HCT116 (cell line): Measurements from ENCODE around the gene ERGIC1. TPM values are rescaled to one million over a fixed set of nuclear protein-coding genes. Genes with fewer than 3 reads are reported as not detected.

Experiments
- ATAC-seq: fragments of 200-7000 bp; cut with Tn5 transposase; 2 replicates; pipeline ENCODE4 v1.9.1; 2020; ENCODE audit warnings: mild to moderate bottlenecking, moderate library complexity
- BruUV-seq: library from RNA; stranded (reverse); fragments of 400-500 nt; replicated peaks from 2 replicates; lab custom pipeline; 2021; lab: Mats Ljungman, UMichigan
- CTCF ChIA-PET: fragments of 300-600 bp; sonication (Branson Sonifier 250); formaldehyde crosslinking; loops from one replicate; lab custom pipeline; 2021; ENCODE audit warnings: antibody characterized with exemption; lab: Charles Lee
- POLR2A ChIA-PET: fragments of 300-600, 350-600 bp; sonication (Branson Sonifier 250); formaldehyde crosslinking; loops from one replicate; lab custom pipeline; 2021; ENCODE audit warnings: antibody characterized with exemption; lab: Charles Lee
- RAD21 ChIA-PET, 2 experiments: fragments of 300-600 bp; sonication (Branson Sonifier 250); formaldehyde crosslinking; loops; one replicate each; lab custom pipeline; 2023; ENCODE audit warnings: low total read pairs in 2 of 2; ENCODE audit not compliant: uncharacterized antibody in 2 of 2, unreplicated experiment in 2 of 2, low non-redundant PET in 1 of 2; lab: Charles Lee
- DNase-seq: peaks from one replicate; pipeline ENCODE4 v3.0.0-alpha.2; 2010; ENCODE audit warnings: low read depth, low spot score
- H2AFZ ChIP-seq: fragments of 200-600 bp; shearing (Covaris generic), sonication (generic); 2 replicates; pipeline ENCODE4 v1.6.1; 2017; ENCODE audit warnings: low read depth, mixed run types, mixed read lengths, antibody characterized with exemption, low read length; ENCODE audit not compliant: poor library complexity, severe bottlenecking
- H3K27ac ChIP-seq: 2 replicates; pipeline ENCODE4 v1.5.1; 2012; ENCODE audit warnings: low read depth, low read length
- H3K27me3 ChIP-seq: fragments of 200-600 bp; sonication (generic); 2 replicates; pipeline ENCODE4 v1.6.1; 2016; ENCODE audit warnings: mixed run types, low read length, mixed read lengths; ENCODE audit not compliant: insufficient read depth
- H3K36me3 ChIP-seq, 2 experiments: fragments of 200-500 bp in 1 of 2; fragments of 200-600 bp in 1 of 2; sonication (Bioruptor generic) in 1 of 2; sonication (generic) in 1 of 2; 2 replicates each; pipeline versions ENCODE4 v1.5.1 to v1.6.1; 2014 to 2016; ENCODE audit warnings: low read length in 2 of 2, inconsistent platforms in 1 of 2, mixed read lengths in 1 of 2, mixed run types in 1 of 2; ENCODE audit not compliant: insufficient read depth in 2 of 2, control insufficient read depth in 1 of 2
- H3K4me1 ChIP-seq, 2 experiments: fragments of 200-600 bp in 1 of 2; sonication (generic) in 1 of 2; 2 replicates each; pipeline versions ENCODE4 v1.5.1 to v1.6.1; 2012 to 2017; ENCODE audit warnings: low read length in 2 of 2, inconsistent platforms in 1 of 2, mild to moderate bottlenecking in 1 of 2, mixed read lengths in 1 of 2, mixed run types in 1 of 2, moderate library complexity in 1 of 2; ENCODE audit not compliant: insufficient read depth in 2 of 2, control insufficient read depth in 1 of 2
- H3K4me2 ChIP-seq: fragments of 200-600 bp; sonication (generic); 2 replicates; pipeline ENCODE4 v1.6.1; 2017; ENCODE audit warnings: mixed run types, low read length, mixed read lengths
- H3K4me3 ChIP-seq, 2 experiments: fragments of 200-600 bp in 1 of 2; sonication (generic) in 1 of 2; replicated peaks in 1 of 2; 2 replicates each; pipeline ENCODE4 v1.5.1; 2011 to 2016; ENCODE audit warnings: low read length in 2 of 2, control low read depth in 1 of 2, low read depth in 1 of 2, mild to moderate bottlenecking in 1 of 2, mixed read lengths in 1 of 2, mixed run types in 1 of 2
- H3K79me2 ChIP-seq: fragments of 200-600 bp; sonication (generic); 2 replicates; pipeline ENCODE4 v1.6.1; 2017; ENCODE audit warnings: mild to moderate bottlenecking, mixed run types, low read length, moderate library complexity, mixed read lengths; ENCODE audit not compliant: insufficient read depth
- H3K9ac ChIP-seq: fragments of 200-600 bp; sonication (generic); 2 replicates; pipeline ENCODE4 v1.6.1; 2016; ENCODE audit warnings: low read length, mixed read lengths
- H3K9me2 ChIP-seq: fragments of 200-600 bp; sonication (generic), shearing (Covaris generic); 2 replicates; pipeline ENCODE4 v1.6.1; 2017; ENCODE audit warnings: mixed run types, mild to moderate bottlenecking, moderate library complexity; ENCODE audit not compliant: insufficient read depth
- H3K9me3 ChIP-seq, 2 experiments: fragments of 200-500 bp in 1 of 2; fragments of 200-600 bp in 1 of 2; sonication (Bioruptor generic) in 1 of 2; sonication (generic) in 1 of 2; 2 replicates each; pipeline ENCODE4 v1.6.1; 2014 to 2017; ENCODE audit warnings: low read length in 2 of 2, mixed read lengths in 2 of 2, inconsistent platforms in 1 of 2, low read depth in 1 of 2, mild to moderate bottlenecking in 1 of 2, mixed run types in 1 of 2, moderate library complexity in 1 of 2; ENCODE audit not compliant: control insufficient read depth in 1 of 2, insufficient read depth in 1 of 2
- H4K20me1 ChIP-seq: fragments of 200-600 bp; sonication (generic), shearing (Covaris generic); 2 replicates; pipeline ENCODE4 v1.6.1; 2017; ENCODE audit warnings: mixed run types, mild to moderate bottlenecking, moderate library complexity; ENCODE audit not compliant: insufficient read depth
- CBX3 ChIP-seq: IDR thresholded peaks from 2 replicates; pipeline ENCODE4 v1.6.1; 2012; ENCODE audit warnings: low read depth
- EGR1 ChIP-seq: IDR thresholded peaks from 2 replicates; pipeline ENCODE4 v1.6.1; 2012; ENCODE audit warnings: low read depth
- EZH2 ChIP-seq: fragments of 200-600 bp; sonication (generic); IDR thresholded peaks from 2 replicates; pipeline ENCODE4 v1.6.1; 2017; ENCODE audit warnings: antibody characterized with exemption, mixed run types
- EZH2phosphoT487 ChIP-seq: fragments of 200-600 bp; IDR thresholded peaks from 2 replicates; pipeline ENCODE4 v1.6.1; 2018; ENCODE audit warnings: antibody characterized with exemption, borderline replicate concordance
- FOSL1 ChIP-seq: IDR thresholded peaks from 2 replicates; pipeline ENCODE4 v1.6.1; 2012; ENCODE audit warnings: low read depth
- JUND ChIP-seq: IDR thresholded peaks from 2 replicates; pipeline ENCODE4 v1.6.1; 2012
- POLR2A ChIP-seq: IDR thresholded peaks from 2 replicates; pipeline ENCODE4 v1.7.0; 2011; ENCODE audit warnings: borderline replicate concordance; ENCODE audit not compliant: insufficient read depth, insufficient read length; ENCODE audit errors: extremely low read depth
- POLR2AphosphoS5 ChIP-seq: IDR thresholded peaks from 2 replicates; pipeline ENCODE4 v1.6.1; 2011; ENCODE audit warnings: mild to moderate bottlenecking, low read depth, low read length, moderate library complexity
- RAD21 ChIP-seq: IDR thresholded peaks from 2 replicates; pipeline ENCODE4 v1.6.1; 2012; ENCODE audit warnings: low read depth, mild to moderate bottlenecking
- SIN3A ChIP-seq: IDR thresholded peaks from 2 replicates; pipeline ENCODE4 v1.6.1; 2012; ENCODE audit warnings: low read depth
- SP1 ChIP-seq: IDR thresholded peaks from 2 replicates; pipeline ENCODE4 v1.6.1; 2012; ENCODE audit warnings: low read depth
- TCF7L2 ChIP-seq: IDR thresholded peaks from 2 replicates; pipeline ENCODE4 v1.7.0; 2011; ENCODE audit warnings: borderline replicate concordance, inconsistent platforms; ENCODE audit not compliant: insufficient read depth, insufficient read length; ENCODE audit errors: extremely low read depth
- YY1 ChIP-seq: IDR thresholded peaks from 2 replicates; pipeline ENCODE4 v1.6.1; 2011; ENCODE audit warnings: low read length, low read depth, moderate library complexity, mild to moderate bottlenecking; ENCODE audit not compliant: insufficient replicate concordance; ENCODE audit errors: extremely low read depth
- ZNF274 ChIP-seq: fragments of 200-500 bp; sonication (Bioruptor generic); IDR thresholded peaks from 2 replicates; pipeline ENCODE4 v1.6.1; 2014; ENCODE audit warnings: mild to moderate bottlenecking, low read depth, low read length, inconsistent platforms
- intact Hi-C: fragments of 100-400 bp; cut with micrococcal nuclease; formaldehyde crosslinking; loops from 2 replicates; pipeline ENCODE4 v1.10.0; 2022
- total RNA-seq: library from RNA; stranded (reverse); gene quantifications from one replicate; pipeline ENCODE4 v1.2.1, GENCODE V29; 2021; ENCODE audit not compliant: unreplicated experiment
- TF ChIP-seq, protein P1 (sequence below): IDR thresholded peaks from 2 replicates; pipeline ENCODE4 v1.6.1; 2012
- TF ChIP-seq, protein P2 (sequence below): IDR thresholded peaks from 2 replicates; pipeline ENCODE4 v1.6.1; 2011; ENCODE audit warnings: mild to moderate bottlenecking, low read length, moderate library complexity; ENCODE audit not compliant: insufficient replicate concordance; ENCODE audit errors: extremely low read depth
- TF ChIP-seq, protein P3 (sequence below): IDR thresholded peaks from 2 replicates; pipeline ENCODE4 v1.6.1; 2012

The ERGIC1 gene
- total RNA-seq, 1 experiment from 2014 or later: 73.3 TPM

DNA sequence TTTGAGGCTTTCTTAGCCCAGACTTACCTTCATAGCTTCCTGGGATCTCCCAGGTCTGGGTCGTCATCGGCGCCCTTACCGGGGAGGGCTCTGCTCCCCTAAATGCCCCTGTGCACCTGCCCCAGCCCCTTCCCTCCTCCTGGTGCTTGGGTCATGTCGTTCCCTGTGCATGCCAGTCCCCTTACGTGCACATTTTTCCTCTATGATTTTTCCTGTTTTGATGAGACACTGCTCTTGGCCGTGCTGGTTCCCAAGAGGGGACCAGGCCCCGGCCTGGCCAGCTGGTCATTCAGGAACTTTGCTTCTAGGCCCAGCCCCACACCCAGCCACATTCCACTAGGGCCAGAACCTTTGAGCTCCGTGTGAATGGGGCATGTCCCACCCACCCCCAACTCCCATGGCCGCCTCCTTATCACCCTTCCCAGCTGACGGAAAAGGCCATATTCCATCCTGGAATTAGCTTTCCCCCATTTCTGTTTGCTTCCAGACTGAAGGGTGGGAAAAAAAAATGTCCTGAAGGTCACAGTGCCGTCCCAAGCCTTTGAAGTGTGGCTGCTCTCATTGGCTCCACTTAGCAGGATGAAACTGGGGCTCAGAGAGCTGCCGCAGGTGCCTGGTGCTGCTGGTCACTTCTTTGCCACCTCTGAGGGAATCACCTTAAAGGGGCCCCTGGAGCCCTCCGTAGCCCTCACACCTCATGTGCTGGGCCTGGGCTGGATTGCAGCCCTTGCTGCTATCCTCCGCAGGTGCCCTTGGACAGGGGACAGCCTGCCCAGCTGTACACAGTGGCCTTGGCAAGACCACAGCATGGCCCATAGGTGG lies 25.1 kb downstream of the ERGIC1 start:
- H3K9ac ChIP-seq: no peak overlapping the region
- no peaks in the 10 kb centered on the region for H3K36me3 ChIP-seq
- ChIA-PET RAD21 (no interaction called here), CTCF (no interaction called here)
- no peak overlapping the region for H2AFZ ChIP-seq
- H3K4me3 ChIP-seq: no peak overlapping the region
- no peak for TF ChIP-seq EZH2
- TF ChIP-seq, protein P1, sequence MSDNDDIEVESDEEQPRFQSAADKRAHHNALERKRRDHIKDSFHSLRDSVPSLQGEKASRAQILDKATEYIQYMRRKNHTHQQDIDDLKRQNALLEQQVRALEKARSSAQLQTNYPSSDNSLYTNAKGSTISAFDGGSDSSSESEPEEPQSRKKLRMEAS: no peak
- no peak for TF ChIP-seq CBX3
- TF ChIP-seq, protein P2, sequence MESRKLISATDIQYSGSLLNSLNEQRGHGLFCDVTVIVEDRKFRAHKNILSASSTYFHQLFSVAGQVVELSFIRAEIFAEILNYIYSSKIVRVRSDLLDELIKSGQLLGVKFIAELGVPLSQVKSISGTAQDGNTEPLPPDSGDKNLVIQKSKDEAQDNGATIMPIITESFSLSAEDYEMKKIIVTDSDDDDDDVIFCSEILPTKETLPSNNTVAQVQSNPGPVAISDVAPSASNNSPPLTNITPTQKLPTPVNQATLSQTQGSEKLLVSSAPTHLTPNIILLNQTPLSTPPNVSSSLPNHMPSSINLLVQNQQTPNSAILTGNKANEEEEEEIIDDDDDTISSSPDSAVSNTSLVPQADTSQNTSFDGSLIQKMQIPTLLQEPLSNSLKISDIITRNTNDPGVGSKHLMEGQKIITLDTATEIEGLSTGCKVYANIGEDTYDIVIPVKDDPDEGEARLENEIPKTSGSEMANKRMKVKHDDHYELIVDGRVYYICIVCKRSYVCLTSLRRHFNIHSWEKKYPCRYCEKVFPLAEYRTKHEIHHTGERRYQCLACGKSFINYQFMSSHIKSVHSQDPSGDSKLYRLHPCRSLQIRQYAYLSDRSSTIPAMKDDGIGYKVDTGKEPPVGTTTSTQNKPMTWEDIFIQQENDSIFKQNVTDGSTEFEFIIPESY: no peak
- no peak for TF ChIP-seq FOSL1
- TF ChIP-seq, protein P3, sequence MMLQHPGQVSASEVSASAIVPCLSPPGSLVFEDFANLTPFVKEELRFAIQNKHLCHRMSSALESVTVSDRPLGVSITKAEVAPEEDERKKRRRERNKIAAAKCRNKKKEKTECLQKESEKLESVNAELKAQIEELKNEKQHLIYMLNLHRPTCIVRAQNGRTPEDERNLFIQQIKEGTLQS: no peak
- no peak for TF ChIP-seq EZH2phosphoT487
- TF ChIP-seq POLR2A: no peak
- no peak for TF ChIP-seq JUND
- TF ChIP-seq EGR1: no peak
- TF ChIP-seq POLR2AphosphoS5: no peak
- TF ChIP-seq YY1: no peak
- TF ChIP-seq RAD21: no peak
- no peak for TF ChIP-seq TCF7L2
- TF ChIP-seq ZNF274: no peak
- TF ChIP-seq SP1: no peak
- no peak for TF ChIP-seq SIN3A
- TF ChIP-seq, all 23 proteins: peak for 0
- Histone ChIP-seq H3K79me2 (peaks cover 5% of the 10 kb centered on the region; the same call in 1 of the 2 replicates), H3K4me1 (peaks cover 6 to 29% of the 10 kb centered on the region in 2 experiments), H4K20me1 (no peaks in the 10 kb centered on the region), H3K27ac (no peak overlapping the region), H3K4me2 (no peak overlapping the region), H3K27me3 (no peaks in the 10 kb centered on the region), H3K9me3 (no peaks in the 10 kb centered on the region), H3K9me2 (no peaks in the 10 kb centered on the region)
- POLR2A ChIA-PET: no interaction called here
- intact Hi-C loops: no loop called here
- DNase-seq (no peak), ATAC-seq (no peak)
- no TSS peak for BruUV-seq
